Endothelial cell of umbilical vein (primary cell): Measurements from ENCODE around the gene RAB31. TPM values are rescaled to one million over a fixed set of nuclear protein-coding genes. Genes with fewer than 3 reads are reported as not detected.

Experiments
- BruUV-seq: library from RNA; stranded (reverse); fragments of 400-500 nt; replicated peaks from 2 replicates; lab custom pipeline; 2021; lab: Mats Ljungman, UMichigan
- CTCF ChIA-PET: fragments of 300-600, 350-600 bp; sonication (Branson Sonifier 250); formaldehyde crosslinking; loops from one replicate; lab custom pipeline; 2021; ENCODE audit warnings: antibody characterized with exemption, inconsistent platforms; lab: Charles Lee
- POLR2A ChIA-PET: fragments of 300-600, 350-600 bp; sonication (Branson Sonifier 250); formaldehyde crosslinking; loops from one replicate; lab custom pipeline; 2021; ENCODE audit warnings: antibody characterized with exemption, inconsistent platforms; lab: Charles Lee
- DNase-seq: peaks from one replicate; pipeline ENCODE4 v3.0.0-alpha.2; 2011; ENCODE audit warnings: low read depth, low spot score
- FAIRE-seq: peaks from 2 replicates; lab custom pipeline; 2011; peaks lifted over from hg19 to GRCh38; lab: Jason Lieb, UNC
- H2AFZ ChIP-seq: 2 replicates; pipeline ENCODE4 v1.6.0; 2012; ENCODE audit warnings: low read depth, low read length, control low read depth, inconsistent platforms
- H3K27ac ChIP-seq: 2 replicates; pipeline ENCODE4 v1.5.1; 2011; ENCODE audit warnings: low read depth, mild to moderate bottlenecking, control low read depth, low read length, moderate library complexity; ENCODE audit not compliant: insufficient read depth
- H3K27me3 ChIP-seq, 2 experiments: 2 replicates each; pipeline versions ENCODE4 v1.6.0 to v1.6.1; 2011; ENCODE audit warnings: low read length in 2 of 2, mixed read lengths in 1 of 2; ENCODE audit not compliant: control insufficient read depth in 2 of 2, insufficient read depth in 2 of 2
- H3K36me3 ChIP-seq, 2 experiments: 2 replicates in 1 of 2; 3 replicates in 1 of 2; pipeline ENCODE4 v1.5.1; 2011; ENCODE audit warnings: low read length in 2 of 2, mild to moderate bottlenecking in 1 of 2, moderate library complexity in 1 of 2; ENCODE audit not compliant: control insufficient read depth in 2 of 2, insufficient read depth in 2 of 2; ENCODE audit errors: extremely low read depth in 1 of 2
- H3K4me1 ChIP-seq: 3 replicates; pipeline ENCODE4 v1.5.1; 2011; ENCODE audit warnings: mild to moderate bottlenecking, low read length; ENCODE audit not compliant: control insufficient read depth, insufficient read depth; ENCODE audit errors: extremely low read depth
- H3K4me2 ChIP-seq: 2 replicates; pipeline ENCODE4 v1.6.1; 2011; ENCODE audit warnings: low read length, control low read depth, mixed read lengths; ENCODE audit not compliant: insufficient read depth
- H3K4me3 ChIP-seq, 3 experiments: fragments of 200-600 bp in 1 of 3; sonication (generic), shearing (Covaris generic) in 1 of 3; replicated peaks in 1 of 3; 2 replicates each; pipeline ENCODE4 v1.5.1; 2011 to 2016; ENCODE audit warnings: control low read depth in 3 of 3, low read length in 3 of 3, mild to moderate bottlenecking in 2 of 3, inconsistent platforms in 1 of 3, low read depth in 1 of 3, moderate library complexity in 1 of 3; ENCODE audit not compliant: insufficient read depth in 1 of 3
- H3K79me2 ChIP-seq: 2 replicates; pipeline ENCODE4 v1.6.0; 2012; ENCODE audit warnings: low read length, inconsistent platforms; ENCODE audit not compliant: control insufficient read depth, insufficient read depth
- H3K9ac ChIP-seq: replicated peaks from 2 replicates; pipeline ENCODE3; 2011; ENCODE audit warnings: low read length, control low read depth; ENCODE audit not compliant: insufficient read depth; ENCODE audit errors: extremely low read depth
- H3K9me1 ChIP-seq: replicated peaks from 3 replicates; pipeline ENCODE4 v1.6.0; 2011; ENCODE audit warnings: mild to moderate bottlenecking, low read length; ENCODE audit not compliant: control insufficient read depth, insufficient read depth; ENCODE audit errors: extremely low read depth
- H3K9me3 ChIP-seq: replicated peaks from 2 replicates; pipeline ENCODE4 v1.5.1; 2012; ENCODE audit warnings: low read length, inconsistent platforms; ENCODE audit not compliant: control insufficient read depth, insufficient read depth
- H4K20me1 ChIP-seq: replicated peaks from 2 replicates; pipeline ENCODE3; 2011; ENCODE audit warnings: mild to moderate bottlenecking, low read length; ENCODE audit not compliant: control insufficient read depth, insufficient read depth; ENCODE audit errors: extremely low read depth
- EZH2 ChIP-seq: IDR thresholded peaks from 2 replicates; pipeline ENCODE4 v1.6.1; 2012; ENCODE audit warnings: borderline replicate concordance, low read depth, mild to moderate bottlenecking, moderate library complexity, low read length, inconsistent platforms; ENCODE audit not compliant: severe bottlenecking
- GATA2 ChIP-seq: IDR thresholded peaks from 2 replicates; pipeline ENCODE4 v1.7.0; 2011; ENCODE audit warnings: low read depth, mild to moderate bottlenecking, moderate library complexity, mixed read lengths, low read length; ENCODE audit not compliant: insufficient read length, insufficient read depth
- JUN ChIP-seq: IDR thresholded peaks from 2 replicates; pipeline ENCODE4 v1.6.1; 2011; ENCODE audit warnings: borderline replicate concordance, low read depth; ENCODE audit not compliant: insufficient read length, insufficient read depth
- MYC ChIP-seq: IDR thresholded peaks from one replicate; pipeline ENCODE4 v1.6.1; 2011; ENCODE audit warnings: mild to moderate bottlenecking, low read depth, low read length
- POLR2AphosphoS5 ChIP-seq: IDR thresholded peaks from 2 replicates; pipeline ENCODE4 v1.6.1; 2012; ENCODE audit warnings: low read depth, mild to moderate bottlenecking, control low read depth, low read length, moderate library complexity; ENCODE audit not compliant: insufficient read depth
- dilution Hi-C: fragments of 300-500 bp; cut with MboI; formaldehyde crosslinking; loops from one replicate; pipeline ENCODE4 v1.15.0; 2019; ENCODE audit warnings: low sequenced_read_pairs; ENCODE audit not compliant: extremely low pct_ligation_motif_present
- intact Hi-C: fragments of 100-400 bp; cut with micrococcal nuclease; formaldehyde crosslinking; loops from one replicate; pipeline ENCODE4 v1.10.0; 2022
- polyA plus RNA-seq, 4 experiments: library from polyadenylated mRNA; depleted of rRNA in 3 of 4; stranded (reverse) in 3 of 4; unstranded in 1 of 4; fragments of >200 nt; gene quantifications; 2 replicates each; pipeline versions ENCODE4 v1.2.1 to v1.2.3, GENCODE V29; 2011 to 2012; ENCODE audit warnings: missing spikeins in 1 of 4
- total RNA-seq: library from RNA; stranded (reverse); gene quantifications from 2 replicates; pipeline ENCODE4 v1.2.3, GENCODE V29; 2021
- TF ChIP-seq, protein P1 (sequence below): IDR thresholded peaks from 2 replicates; pipeline ENCODE4 v1.6.1; 2011; ENCODE audit not compliant: insufficient read depth, insufficient read length
- TF ChIP-seq, protein P2 (sequence below), 2 donors: IDR thresholded peaks; 1 replicate in 1 of 2; 2 replicates in 1 of 2; pipeline ENCODE4 v1.5.1; 2011; ENCODE audit warnings: low read length in 2 of 2, mild to moderate bottlenecking in 2 of 2, moderate library complexity in 2 of 2, control low read depth in 1 of 2, inconsistent platforms in 1 of 2, low read depth in 1 of 2; ENCODE audit not compliant: insufficient read depth in 1 of 2; ENCODE audit errors: extremely low read depth in 1 of 2

Gene RAB31
- total and polyA plus RNA-seq, 2 donors (not counting 3 experiments of a cell fraction or from before 2014, with no cell fraction given), result 30.5 TPM

DNA sequence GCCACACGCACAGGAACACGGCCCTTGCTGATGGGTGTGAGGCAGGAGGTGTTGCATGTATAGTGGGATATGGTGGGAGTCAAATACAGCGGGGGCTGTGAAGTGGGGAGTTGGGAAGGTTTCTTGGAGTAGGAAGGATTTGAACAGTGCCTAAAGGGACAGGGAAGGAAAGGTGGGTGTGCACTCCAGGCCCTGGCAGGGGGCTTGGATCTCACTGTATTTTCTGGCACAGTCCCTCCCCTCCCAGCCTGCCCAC, 6.9 kb downstream of the RAB31 start:
- no peak overlapping the region for H3K9ac ChIP-seq
- H3K9me3 ChIP-seq, result no peaks in the 10 kb centered on the region
- intact Hi-C loops, result no loop called here
- dilution Hi-C loops, result no loop called here
- H3K4me3 ChIP-seq, result no peak overlapping the region
- no peak overlapping the region for H3K27ac ChIP-seq
- H4K20me1 ChIP-seq, result no peaks in the 10 kb centered on the region
- FAIRE-seq, result no peak
- no peaks in the 10 kb centered on the region for H3K27me3 ChIP-seq
- H3K36me3 ChIP-seq, result no peaks in the 10 kb centered on the region
- no TSS peak for BruUV-seq
- no peaks in the 10 kb centered on the region for H3K9me1 ChIP-seq
- no peak overlapping the region for H3K4me2 ChIP-seq
- H3K4me1 ChIP-seq, result peaks cover 3% of the 10 kb centered on the region
- ChIA-PET CTCF (no interaction called here), POLR2A (no interaction called here)
- TF ChIP-seq MYC (no peak), POLR2AphosphoS5 (no peak), JUN (no peak), EZH2 (no peak), GATA2 (no peak)
- TF ChIP-seq, protein P1, sequence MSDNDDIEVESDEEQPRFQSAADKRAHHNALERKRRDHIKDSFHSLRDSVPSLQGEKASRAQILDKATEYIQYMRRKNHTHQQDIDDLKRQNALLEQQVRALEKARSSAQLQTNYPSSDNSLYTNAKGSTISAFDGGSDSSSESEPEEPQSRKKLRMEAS, result no peak
- TF ChIP-seq, protein P2, sequence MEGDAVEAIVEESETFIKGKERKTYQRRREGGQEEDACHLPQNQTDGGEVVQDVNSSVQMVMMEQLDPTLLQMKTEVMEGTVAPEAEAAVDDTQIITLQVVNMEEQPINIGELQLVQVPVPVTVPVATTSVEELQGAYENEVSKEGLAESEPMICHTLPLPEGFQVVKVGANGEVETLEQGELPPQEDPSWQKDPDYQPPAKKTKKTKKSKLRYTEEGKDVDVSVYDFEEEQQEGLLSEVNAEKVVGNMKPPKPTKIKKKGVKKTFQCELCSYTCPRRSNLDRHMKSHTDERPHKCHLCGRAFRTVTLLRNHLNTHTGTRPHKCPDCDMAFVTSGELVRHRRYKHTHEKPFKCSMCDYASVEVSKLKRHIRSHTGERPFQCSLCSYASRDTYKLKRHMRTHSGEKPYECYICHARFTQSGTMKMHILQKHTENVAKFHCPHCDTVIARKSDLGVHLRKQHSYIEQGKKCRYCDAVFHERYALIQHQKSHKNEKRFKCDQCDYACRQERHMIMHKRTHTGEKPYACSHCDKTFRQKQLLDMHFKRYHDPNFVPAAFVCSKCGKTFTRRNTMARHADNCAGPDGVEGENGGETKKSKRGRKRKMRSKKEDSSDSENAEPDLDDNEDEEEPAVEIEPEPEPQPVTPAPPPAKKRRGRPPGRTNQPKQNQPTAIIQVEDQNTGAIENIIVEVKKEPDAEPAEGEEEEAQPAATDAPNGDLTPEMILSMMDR (IDR thresholded peaks at IDR 0.05; ENCODE audit: extremely low read depth in 1 of 2, insufficient read depth in 1 of 2, low read depth in 1 of 2, low read length in 2 of 2), result no peak
- DNase-seq, result no peak
- peaks cover 28% of the 10 kb centered on the region for H3K79me2 ChIP-seq
- H2AFZ ChIP-seq, result no peak overlapping the region
